K562 (cell line): ENCODE results near the gene DSG1. TPM values are rescaled to one million over a fixed set of nuclear protein-coding genes. Genes with fewer than 3 reads are reported as not detected.

ENCODE experiments used
- ADNP ChIP-seq: fragments of 200-800 bp; sonication (Bioruptor generic); IDR thresholded peaks from 2 replicates; pipeline ENCODE4 v1.6.1; 2016; ENCODE audit warnings: missing genetic modification characterization, missing compliant biosample characterization
- ATF7 ChIP-seq: fragments of 450-650 bp; IDR thresholded peaks from 2 replicates; pipeline ENCODE4 v1.7.1; 2014; ENCODE audit warnings: mild to moderate bottlenecking, moderate library complexity
- CXXC5 ChIP-seq: fragments of 250-450 bp; sonication (Bioruptor Pico); IDR thresholded peaks from 2 replicates; pipeline ENCODE4 v1.8.0; 2022; ENCODE audit warnings: inconsistent platforms, mild to moderate bottlenecking, moderate library complexity
- FOXK1 ChIP-seq: sonication (generic); formaldehyde crosslinking; IDR thresholded peaks from 2 replicates; pipeline ENCODE4 v1.8.0; 2022; ENCODE audit warnings: missing genetic modification reagents, mild to moderate bottlenecking, borderline replicate concordance
- FOXM1 ChIP-seq, 2 experiments: fragments of 450-650 bp in 1 of 2; sonication (generic) in 1 of 2; formaldehyde crosslinking in 1 of 2; IDR thresholded peaks; 2 replicates each; pipeline versions ENCODE4 v1.6.1 to v1.9.0; 2017 to 2022; ENCODE audit warnings: low read depth in 2 of 2, mild to moderate bottlenecking in 2 of 2, missing genetic modification reagents in 1 of 2, moderate library complexity in 1 of 2
- MGA ChIP-seq: fragments of 450-650 bp; IDR thresholded peaks from 2 replicates; pipeline ENCODE4 v1.6.1; 2016; ENCODE audit warnings: mild to moderate bottlenecking, moderate library complexity
- NRF1 ChIP-seq, 2 experiments: fragments of 450-650 bp; IDR thresholded peaks in 1 of 2; conservative IDR thresholded peaks in 1 of 2; 2 replicates each; pipeline ENCODE4 v1.6.1; 2014; ENCODE audit warnings: mild to moderate bottlenecking in 2 of 2
- PHF8 ChIP-seq: fragments of 200-600 bp; sonication (generic); IDR thresholded peaks from 2 replicates; pipeline ENCODE4 v1.6.1; 2012; ENCODE audit warnings: mixed run types, mild to moderate bottlenecking, inconsistent platforms, low read length, moderate library complexity, borderline replicate concordance
- PYGO2 ChIP-seq: fragments of 450-650 bp; IDR thresholded peaks from 2 replicates; pipeline ENCODE4 v1.6.1; 2016; ENCODE audit warnings: mild to moderate bottlenecking, missing genetic modification characterization, moderate library complexity, missing compliant biosample characterization
- XRCC3 ChIP-seq: fragments of 450-650 bp; IDR thresholded peaks from 2 replicates; pipeline ENCODE4 v1.6.1; 2017; ENCODE audit warnings: mild to moderate bottlenecking, moderate library complexity
- polyA plus RNA-seq, 8 experiments: library from polyadenylated mRNA; depleted of rRNA in 4 of 8; stranded (reverse) in 5 of 8; unstranded in 3 of 8; fragments of >200 nt; fragmentation: Nextera tagmentation in 2 of 8; fragmentation: Illumina TruSeq in 1 of 8; extraction: Ambion mirVana in 2 of 8; extraction: Trizol in 1 of 8; gene quantifications; 2 replicates each; pipeline versions ENCODE4 v1.2.1 to v1.2.3, GENCODE V29; 2011 to 2014; ENCODE audit warnings: inconsistent platforms in 1 of 8, missing spikeins in 1 of 8
- total RNA-seq, 7 experiments: library from RNA; depleted of rRNA in 6 of 7; stranded (reverse); fragments of >200 nt in 6 of 7; fragmentation: Illumina TruSeq in 2 of 7; extraction: Trizol in 2 of 7; gene quantifications; 2 replicates each; pipeline versions ENCODE4 v1.2.1 to v1.2.3, GENCODE V29; 2011 to 2021; ENCODE audit warnings: low replicate concordance in 1 of 7

Gene DSG1
- total and polyA plus RNA-seq, 9 of the 15 experiments (the other 6 are each of a cell fraction or from before 2014, with no cell fraction given): 0.03 to 0.26 (median 0.15) TPM; not detected in 1

- TF ChIP-seq MGA: no peak
- TF ChIP-seq FOXK1 (CRISPR knock-in tag): no peak
- no peak for TF ChIP-seq NRF1 (conservative IDR thresholded peaks at IDR 0.05 in 1 of 2, IDR thresholded peaks at IDR 0.05 in 1 of 2)
- no peak for TF ChIP-seq PYGO2 (tag)
- TF ChIP-seq ADNP: no peak
- TF ChIP-seq CXXC5 (CRISPR knock-in tag): no peak
- TF ChIP-seq FOXM1 (IDR thresholded peaks at IDR 0.05; ENCODE audit: low read depth): no peak
- TF ChIP-seq FOXM1 (CRISPR knock-in tag; IDR thresholded peaks at IDR 0.05; ENCODE audit: low read depth): no peak
- no peak for TF ChIP-seq PHF8
- TF ChIP-seq XRCC3: no peak
- TF ChIP-seq ATF7: no peak
These were observed 55.7 kb downstream of the DSG1 start (continued) for GRCh38 chr18:31373641-31374040.
